Mucosa of stomach (tissue), 1 donor: ENCODE results near the gene C1QTNF1.
"Not testable (repeated sequence)": the region's sequence is repeated elsewhere in the genome, so short reads cannot be mapped to it uniquely, and the experiment has no call there.

ENCODE experiments used
- H3K27me3 ChIP-seq: one replicate; pipeline ENCODE4 v1.7.0; 2013; ENCODE audit warnings: mild to moderate bottlenecking, low read length; ENCODE audit not compliant: control insufficient read depth, insufficient read depth
- H3K36me3 ChIP-seq: one replicate; pipeline ENCODE4 v1.7.0; 2013; ENCODE audit warnings: low read length; ENCODE audit not compliant: control insufficient read depth, insufficient read depth
- H3K4me1 ChIP-seq: one replicate; pipeline ENCODE4 v1.7.0; 2013; ENCODE audit warnings: mild to moderate bottlenecking, low read length; ENCODE audit not compliant: control insufficient read depth, insufficient read depth
- H3K4me3 ChIP-seq: one replicate; pipeline ENCODE4 v1.7.0; 2013; ENCODE audit warnings: low read length
- H3K9ac ChIP-seq: one replicate; pipeline ENCODE4 v1.7.0; 2013; ENCODE audit warnings: mild to moderate bottlenecking, low read length, moderate library complexity
- H3K9me3 ChIP-seq: one replicate; pipeline ENCODE4 v1.7.0; 2013; ENCODE audit warnings: mild to moderate bottlenecking, low read length, moderate library complexity; ENCODE audit not compliant: control insufficient read depth
- donor health status: Pancreatic carcinoma.

C1QTNF1 gene

GRCh38 chr17:79071161-79071740, 47.3 kb downstream of the C1QTNF1 start:
- Histone ChIP-seq H3K27me3 (no peaks in the 10 kb centered on the region), H3K9me3 (no peaks in the 10 kb centered on the region), H3K4me1 (peaks cover 24% of the 10 kb centered on the region), H3K36me3 (no peaks in the 10 kb centered on the region), H3K4me3 (no peak overlapping the region), H3K9ac (no peak overlapping the region)

GRCh38 chr17:79072544-79072943, 48.6 kb downstream of the C1QTNF1 start:
- H3K9ac ChIP-seq: no peak overlapping the region
- H3K4me1 ChIP-seq: peaks cover 24% of the 10 kb centered on the region
- no peaks in the 10 kb centered on the region for H3K9me3 ChIP-seq
- no peak overlapping the region for H3K4me3 ChIP-seq
- H3K36me3 ChIP-seq: no peaks in the 10 kb centered on the region
- no peaks in the 10 kb centered on the region for H3K27me3 ChIP-seq

DNA sequence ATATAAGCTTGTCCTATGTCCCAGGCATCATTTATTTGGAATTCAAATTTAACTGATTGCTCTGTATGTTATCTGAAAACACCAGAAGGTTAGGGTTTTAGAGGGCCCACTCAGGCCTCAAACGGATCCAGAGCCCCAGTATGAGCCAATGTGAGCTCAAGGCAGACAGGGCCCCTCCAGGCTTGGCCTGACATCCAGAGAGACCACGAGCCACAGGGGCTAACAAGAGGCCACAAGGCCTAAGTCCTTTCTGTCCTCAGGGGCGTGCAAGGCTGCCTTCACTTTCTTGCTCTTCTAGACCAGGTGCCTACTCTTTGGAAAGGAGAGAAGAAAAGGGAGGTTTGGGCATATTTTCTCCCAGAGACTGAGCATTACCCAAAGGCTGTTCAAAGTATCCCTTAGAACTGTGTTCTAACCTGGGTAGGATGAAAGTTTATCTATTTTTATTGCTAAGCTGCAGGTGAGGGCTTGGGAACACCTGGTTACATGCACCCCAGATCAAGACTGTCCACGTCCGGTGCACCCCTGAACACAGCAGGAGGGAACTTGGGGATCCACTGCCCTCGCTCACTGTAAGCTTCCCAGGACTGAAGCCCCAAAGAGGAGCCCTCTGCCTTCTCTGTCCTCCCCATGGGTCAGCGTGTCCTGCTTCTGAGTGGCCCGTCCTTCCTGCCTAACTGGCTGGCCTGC, 49.2 kb downstream of the C1QTNF1 start:
- H3K36me3 ChIP-seq: no peaks in the 10 kb centered on the region
- H3K9ac ChIP-seq: no peak overlapping the region
- peaks cover 24% of the 10 kb centered on the region for H3K4me1 ChIP-seq

DNA sequence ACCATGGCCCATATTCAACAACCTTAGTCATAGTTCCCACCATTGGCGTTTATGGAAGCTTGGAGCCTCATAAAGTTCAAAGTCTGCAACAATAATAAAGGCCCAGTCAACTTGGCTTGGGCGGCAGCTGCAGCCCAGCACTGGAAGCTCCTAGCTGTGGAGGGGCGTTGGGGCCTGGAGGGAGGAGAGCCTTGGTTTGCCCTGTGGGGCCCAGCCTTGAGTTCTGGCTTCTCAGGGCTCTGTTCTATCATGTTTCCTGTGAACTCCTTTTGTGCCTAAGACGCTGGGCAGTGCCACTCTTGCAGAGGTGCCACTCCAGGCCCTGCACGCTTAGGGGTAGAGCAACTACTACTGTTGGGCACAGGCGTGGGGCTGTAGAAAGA, 49.7 kb downstream of the C1QTNF1 start:
- no peak overlapping the region for H3K4me3 ChIP-seq
- no peak overlapping the region for H3K9ac ChIP-seq
- peaks cover 24% of the 10 kb centered on the region for H3K4me1 ChIP-seq
- peaks cover 2% of the 10 kb centered on the region for H3K36me3 ChIP-seq
- H3K9me3 ChIP-seq: no peaks in the 10 kb centered on the region
- H3K27me3 ChIP-seq: no peaks in the 10 kb centered on the region

More for the DNA sequence above, 49.2 kb downstream of the C1QTNF1 start:
- no peak overlapping the region for H3K4me3 ChIP-seq
- H3K9me3 ChIP-seq: no peaks in the 10 kb centered on the region
- no peaks in the 10 kb centered on the region for H3K27me3 ChIP-seq

- H3K9me3 ChIP-seq, H3K9ac ChIP-seq, H3K36me3 ChIP-seq, H3K4me3 ChIP-seq, H3K27me3 ChIP-seq: not testable (repeated sequence)
- H3K4me1 ChIP-seq: peaks cover 24% of the 10 kb centered on the region
These were observed 50.2 kb downstream of the C1QTNF1 start for GRCh38 chr17:79074121-79074648.

GRCh38 chr17:79074649-79075445, 50.9 kb downstream of the C1QTNF1 start, which contains the start of gene ENGASE:
ENGASE (plus strand) TSS chr17:79074824; CDS start chr17:79074945, 121 bp downstream.
- Histone ChIP-seq H3K9ac (peak within 1 kb of the TSS; percentile 73), H3K27me3 (no peaks in the 10 kb centered on the region), H3K9me3 (no peaks in the 10 kb centered on the region), H3K4me1 (peaks cover 24% of the 10 kb centered on the region), H3K36me3 (peaks cover 4% of the 10 kb centered on the region), H3K4me3 (peak within 1 kb of the TSS; percentile 1)

- Histone ChIP-seq H3K9me3 (no peaks in the 10 kb centered on the region), H3K9ac (peak overlapping the region; percentile 73), H3K36me3 (peaks cover 4% of the 10 kb centered on the region), H3K27me3 (no peaks in the 10 kb centered on the region), H3K4me3 (peak overlapping the region; percentile 1), H3K4me1 (peaks cover 24% of the 10 kb centered on the region)
These were observed 51.4 kb downstream of the C1QTNF1 start for GRCh38 chr17:79075446-79075750.

DNA sequence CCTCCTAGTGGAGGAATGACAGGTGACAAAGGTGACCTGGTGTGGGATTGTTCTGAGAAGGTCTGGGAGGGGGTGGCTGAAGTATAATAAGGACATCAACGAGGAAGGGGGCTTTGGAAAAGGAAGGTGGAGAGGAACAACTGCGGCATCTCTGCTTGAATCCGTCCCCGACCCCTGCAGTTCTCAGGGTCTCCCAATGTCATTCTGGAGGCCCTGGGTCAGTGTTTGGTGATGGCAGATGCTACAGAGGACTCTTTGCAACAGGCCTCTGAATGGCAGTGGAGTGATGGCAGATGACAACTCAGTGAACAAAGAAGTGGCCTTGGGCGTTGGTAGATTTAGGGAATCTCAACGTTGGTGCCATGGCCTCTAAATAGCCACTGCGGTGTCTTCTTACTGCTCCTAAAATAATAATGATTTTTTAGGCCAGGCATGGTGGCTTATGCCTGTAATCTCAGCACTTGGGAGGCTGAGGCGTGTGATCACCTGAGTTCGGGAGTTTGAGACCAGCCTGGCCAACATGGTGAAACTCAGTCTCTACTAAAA, 52.0 kb downstream of the C1QTNF1 start:
- H3K9ac ChIP-seq: peak overlapping the region; percentile 73
- H3K36me3 ChIP-seq: peaks cover 4% of the 10 kb centered on the region
- no peaks in the 10 kb centered on the region for H3K9me3 ChIP-seq
- H3K4me1 ChIP-seq: peaks cover 24% of the 10 kb centered on the region
- no peak overlapping the region for H3K4me3 ChIP-seq
- no peaks in the 10 kb centered on the region for H3K27me3 ChIP-seq

DNA sequence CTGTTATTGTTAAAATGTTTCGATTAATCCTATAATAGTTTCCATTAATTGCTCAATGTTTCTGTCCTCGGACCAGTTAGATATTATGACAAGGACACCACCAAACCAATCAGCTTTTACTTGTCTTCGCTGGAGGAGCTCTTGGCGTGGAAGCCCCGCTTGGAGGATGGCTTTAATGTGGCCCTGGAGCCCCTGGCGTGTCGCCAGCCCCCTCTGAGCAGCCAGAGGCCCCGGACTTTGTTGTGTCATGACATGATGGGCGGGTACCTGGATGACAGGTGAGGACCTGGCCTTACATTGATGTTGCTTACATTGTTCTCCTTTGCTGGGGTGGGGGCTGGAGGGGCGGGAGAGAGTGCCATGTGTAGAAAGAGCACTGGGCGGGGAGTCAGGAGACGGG, 53.6 kb downstream of the C1QTNF1 start:
- Histone ChIP-seq H3K36me3 (peaks cover 4% of the 10 kb centered on the region), H3K27me3 (no peaks in the 10 kb centered on the region)

DNA sequence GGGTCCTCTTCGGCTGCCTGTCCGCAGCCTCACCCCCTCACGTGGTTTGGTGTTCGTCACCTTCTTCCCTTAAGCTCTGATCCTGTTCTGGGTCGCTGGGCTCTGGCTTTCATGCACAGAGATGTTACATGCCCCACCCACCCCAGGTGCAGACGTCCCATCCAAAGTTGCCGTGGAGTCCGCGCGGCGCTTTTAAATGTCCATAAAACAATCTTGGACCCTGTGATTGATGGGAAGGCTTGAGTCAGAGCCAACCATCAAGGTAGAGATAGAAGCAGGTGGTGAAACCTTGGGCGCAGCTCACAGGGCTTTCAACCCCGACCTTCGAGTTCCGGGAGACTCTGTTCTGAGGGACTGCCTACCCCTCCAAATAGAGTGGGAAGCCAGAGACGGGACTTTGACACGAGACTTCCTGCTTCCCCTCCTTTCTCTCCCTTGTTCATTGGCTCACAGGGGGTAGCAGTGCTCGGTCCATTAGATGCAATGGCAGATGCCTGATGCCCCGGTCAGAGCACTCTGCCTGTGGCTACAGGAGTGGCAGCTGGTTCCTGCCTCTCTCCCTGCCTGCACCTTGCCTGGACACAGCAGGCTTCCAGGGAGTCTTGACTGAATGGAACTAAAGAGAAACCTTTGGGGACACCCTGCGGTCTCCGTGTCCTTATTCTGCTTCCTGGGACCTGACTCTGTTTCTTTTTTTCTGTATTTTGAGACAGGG, 54.7 kb downstream of the C1QTNF1 start:
- no peak overlapping the region for H3K4me3 ChIP-seq
- H3K27me3 ChIP-seq: no peaks in the 10 kb centered on the region
- peaks cover 13% of the 10 kb centered on the region for H3K36me3 ChIP-seq
- no peak overlapping the region for H3K9ac ChIP-seq
- no peaks in the 10 kb centered on the region for H3K9me3 ChIP-seq
- H3K4me1 ChIP-seq: peaks cover 16% of the 10 kb centered on the region

More for the DNA sequence above, 53.6 kb downstream of the C1QTNF1 start:
- Histone ChIP-seq H3K9me3 (no peaks in the 10 kb centered on the region), H3K9ac (no peak overlapping the region), H3K4me3 (no peak overlapping the region), H3K4me1 (peaks cover 24% of the 10 kb centered on the region)

- H3K36me3 ChIP-seq: peaks cover 13% of the 10 kb centered on the region
- no peaks in the 10 kb centered on the region for H3K27me3 ChIP-seq
- H3K4me3 ChIP-seq: no peak overlapping the region
- no peaks in the 10 kb centered on the region for H3K9me3 ChIP-seq
- H3K9ac ChIP-seq: no peak overlapping the region
- peaks cover 8% of the 10 kb centered on the region for H3K4me1 ChIP-seq
These were observed 55.6 kb downstream of the C1QTNF1 start for GRCh38 chr17:79079421-79080200.
